ENCODE data around the gene EEF2K.

Gene EEF2K

DNA sequence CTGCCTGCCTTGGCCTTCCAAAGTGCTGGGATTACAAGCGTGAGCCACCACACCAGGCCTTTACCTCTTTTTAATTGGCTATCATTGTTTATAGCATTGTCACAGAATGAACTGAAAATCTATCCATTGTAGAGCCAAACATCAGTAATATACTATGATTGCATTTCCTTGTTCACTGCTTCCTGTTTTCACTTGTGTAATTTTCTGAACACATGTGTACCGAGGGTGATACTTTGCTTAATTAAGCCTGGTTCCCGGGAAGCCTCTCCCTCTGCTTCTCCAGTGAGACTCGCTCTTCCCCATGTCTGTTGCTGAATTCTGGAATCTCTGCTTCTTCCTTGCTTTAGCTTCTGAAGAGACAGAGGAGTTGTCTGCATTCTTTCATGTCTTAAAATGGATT lies 124.2 kb downstream of the EEF2K start:
- no peak for DNase-seq (ENCODE audit: low read depth)
- H3K4me3 ChIP-seq (ENCODE audit: low read depth, low read length): no peak overlapping the region
- no peak for TF ChIP-seq CTCF (IDR thresholded peaks at IDR 0.05; ENCODE audit: low read depth, low read length, missing control alignments)

- no peak overlapping the region for H3K4me3 ChIP-seq (ENCODE audit: low read depth, low read length)
- no peak for TF ChIP-seq CTCF (IDR thresholded peaks at IDR 0.05; ENCODE audit: low read depth, low read length, missing control alignments)
- no peak for DNase-seq (ENCODE audit: low read depth)
These were observed 127.4 kb downstream of the EEF2K start for GRCh38 chr16:22333457-22333994.

GRCh38 chr16:22335668-22336246 lies 129.7 kb downstream of the EEF2K start:
- TF ChIP-seq CTCF (IDR thresholded peaks at IDR 0.05; ENCODE audit: low read depth, low read length, missing control alignments): no peak
- no peak overlapping the region for H3K4me3 ChIP-seq (ENCODE audit: low read depth, low read length)
- no peak for DNase-seq (ENCODE audit: low read depth)

DNA sequence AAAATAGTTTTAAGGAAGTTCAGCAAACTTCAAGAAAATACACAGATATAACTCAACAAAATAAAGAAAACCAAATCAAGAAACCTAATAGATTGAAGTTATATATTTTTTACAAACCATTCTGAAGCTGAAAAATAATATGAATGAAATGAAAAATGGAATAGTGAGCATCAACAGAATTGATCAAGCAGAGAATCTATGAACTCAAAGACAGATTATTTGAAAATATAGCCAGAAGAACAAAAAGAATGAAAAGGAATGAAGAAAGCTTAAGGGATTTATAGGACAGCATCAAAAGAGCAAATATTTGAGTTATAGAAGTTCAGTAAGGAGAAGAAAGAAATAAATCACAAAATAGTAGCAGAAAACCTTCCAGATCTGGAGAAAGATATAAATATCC lies 130.5 kb downstream of the EEF2K start:
- no peak for DNase-seq (ENCODE audit: low read depth)
- TF ChIP-seq CTCF (IDR thresholded peaks at IDR 0.05; ENCODE audit: low read depth, low read length, missing control alignments): no peak
- no peak overlapping the region for H3K4me3 ChIP-seq (ENCODE audit: low read depth, low read length)

DNA sequence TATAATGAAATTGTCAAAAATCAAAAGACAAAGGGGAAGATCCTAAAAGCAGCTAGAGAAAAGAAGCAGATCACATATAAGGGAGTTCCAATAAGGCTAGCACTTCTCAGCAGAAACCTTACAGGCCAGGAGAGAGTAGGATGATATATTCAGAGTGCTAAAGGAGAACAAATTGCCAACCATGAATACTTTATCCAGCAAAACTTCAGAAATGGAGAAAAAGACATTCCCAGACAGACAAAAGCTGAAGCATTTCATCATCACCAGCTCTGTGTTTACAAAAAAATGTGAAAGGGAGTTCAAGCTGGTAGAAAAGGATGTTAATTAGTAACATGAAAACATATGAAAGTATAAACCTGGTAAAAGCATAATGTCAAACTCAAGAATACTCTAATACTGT lies 131.0 kb downstream of the EEF2K start:
- no peak overlapping the region for H3K4me3 ChIP-seq (ENCODE audit: low read depth, low read length)
- no peak for DNase-seq (ENCODE audit: low read depth)
- TF ChIP-seq CTCF (IDR thresholded peaks at IDR 0.05; ENCODE audit: low read depth, low read length, missing control alignments): no peak

DNA sequence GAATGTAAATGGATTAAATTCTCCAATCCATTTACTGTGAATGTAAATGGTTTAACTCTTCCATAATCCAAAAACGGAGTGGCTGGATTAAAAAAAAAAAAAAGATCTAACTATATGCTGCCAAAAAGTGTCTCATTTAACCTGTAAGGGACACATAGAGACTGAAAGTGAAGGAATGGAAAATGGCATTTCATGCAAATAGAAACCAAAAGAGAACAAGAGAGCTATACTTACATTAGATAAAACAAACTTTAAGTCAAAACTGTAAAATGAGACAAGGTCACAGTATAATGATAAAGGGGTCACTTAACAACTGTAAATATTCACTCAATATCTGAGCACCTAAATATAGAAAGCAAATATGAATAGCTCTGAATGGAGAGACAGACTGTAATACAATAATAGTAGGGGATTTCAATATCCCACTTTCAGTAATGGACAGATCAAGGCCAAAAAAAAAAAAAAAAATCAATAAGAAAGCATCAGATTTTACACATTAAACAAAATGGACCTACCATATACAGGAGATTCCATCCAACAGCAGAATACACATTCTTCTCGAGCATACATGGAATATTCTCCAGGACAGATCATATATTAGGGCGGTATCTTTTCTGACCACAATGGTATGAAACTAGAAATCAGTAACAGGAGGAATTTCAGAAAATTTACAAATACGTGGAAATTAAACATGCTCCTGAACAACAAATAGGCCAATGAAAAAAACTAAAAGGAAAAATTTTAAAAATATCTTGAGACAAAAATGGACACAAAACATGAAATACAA lies 132.0 kb downstream of the EEF2K start:
- H3K4me3 ChIP-seq (ENCODE audit: low read depth, low read length): no peak overlapping the region
- TF ChIP-seq CTCF (IDR thresholded peaks at IDR 0.05; ENCODE audit: low read depth, low read length, missing control alignments): no peak
- DNase-seq (ENCODE audit: low read depth): no peak
